ENCODE data around the gene TSPOAP1. TPM values are rescaled to one million over a fixed set of nuclear protein-coding genes. Genes with fewer than 3 reads are reported as not detected.

Gene TSPOAP1
- polyA plus RNA-seq, 3 donors from 2014 or later: 7.1 to 32.1 (median 8.4) TPM

DNA sequence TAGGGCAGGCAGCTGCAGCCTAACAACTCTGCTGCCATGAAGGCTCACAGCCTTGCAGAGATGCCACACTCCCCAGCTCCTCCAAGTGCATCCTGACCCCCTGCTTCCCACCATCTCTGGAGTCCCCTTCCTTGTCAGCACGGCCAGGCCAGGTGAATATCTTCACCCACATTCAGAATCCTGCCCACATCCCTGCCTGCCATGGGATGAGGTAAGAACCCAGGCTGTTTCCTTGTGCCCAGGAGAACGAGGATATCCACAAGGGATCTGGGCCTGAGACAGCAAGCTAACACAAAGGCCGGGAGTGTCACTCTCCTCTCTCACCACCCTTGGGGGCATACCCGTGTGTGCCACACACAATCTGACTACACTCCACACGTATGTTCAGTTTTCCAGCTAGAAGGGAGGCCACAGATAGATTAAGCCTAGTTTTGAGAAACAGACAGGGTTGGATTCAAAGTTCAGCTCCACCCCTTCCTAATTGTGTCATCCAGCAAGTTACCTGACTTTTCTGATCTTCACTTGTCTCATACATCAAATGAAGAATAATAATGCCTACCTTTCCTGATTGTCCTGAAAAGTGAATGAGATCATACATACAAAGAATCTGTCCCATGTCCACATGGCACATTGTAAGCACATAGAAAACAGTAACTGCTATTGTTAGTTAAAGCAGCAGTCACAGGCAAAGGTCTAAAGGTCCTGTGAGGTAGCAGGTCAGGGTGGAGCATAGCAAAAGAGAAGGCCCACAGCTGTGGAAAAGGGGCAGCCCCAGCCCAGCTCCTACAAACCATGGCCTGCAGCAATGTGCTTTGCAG is 40.8 kb upstream of the TSPOAP1 start:
- Mint-ChIP-seq H3K36me3 (peaks cover 0 to 19% (median 5%) of the 10 kb centered on the region in 3 donors), H3K27ac (peak overlapping the region; percentile 64 to 93 (median 90)), H3K4me3 (peak overlapping the region; percentile 65 to 93 (median 77)), H3K27me3 (ENCODE audit: low read depth in 3 of 3) (peaks cover 0 to 3% (median 2%) of the 10 kb centered on the region in 3 donors), H3K4me1 (peaks cover 49 to 57% of the 10 kb centered on the region in 2 donors), H3K9me3 (no peaks in the 10 kb centered on the region)
- DNase-seq: no peak

GRCh38 chr17:58368860-58369213 is 40.2 kb upstream of the TSPOAP1 start:
- peaks cover 49 to 57% of the 10 kb centered on the region in 2 donors for H3K4me1 Mint-ChIP-seq
- DNase-seq: no peak
- peak overlapping the region; percentile 29 to 93 (median 77) for H3K4me3 Mint-ChIP-seq
- peak overlapping the region; percentile 64 to 93 (median 90) for H3K27ac Mint-ChIP-seq
- H3K27me3 Mint-ChIP-seq (ENCODE audit: low read depth in 3 of 3): peaks cover 0 to 3% (median 2%) of the 10 kb centered on the region in 3 donors
- H3K36me3 Mint-ChIP-seq: peaks cover 0 to 18% (median 5%) of the 10 kb centered on the region in 3 donors
- H3K9me3 Mint-ChIP-seq: no peaks in the 10 kb centered on the region

GRCh38 chr17:58367461-58367860 is 38.9 kb upstream of the TSPOAP1 start:
- peak overlapping the region in 1 of 5 donors; percentile 12 for H3K4me3 Mint-ChIP-seq
- DNase-seq: no peak
- H3K4me1 Mint-ChIP-seq: peaks cover 46 to 48% of the 10 kb centered on the region in 2 donors
- no peaks in the 10 kb centered on the region for H3K9me3 Mint-ChIP-seq
- peak overlapping the region in 1 of 6 donors; percentile 7 for H3K27ac Mint-ChIP-seq
- peaks cover 0 to 5% (median under 1%) of the 10 kb centered on the region in 3 donors for H3K27me3 Mint-ChIP-seq (ENCODE audit: low read depth in 3 of 3)
- H3K36me3 Mint-ChIP-seq: peaks cover 0 to 15% (median 7%) of the 10 kb centered on the region in 3 donors

DNA sequence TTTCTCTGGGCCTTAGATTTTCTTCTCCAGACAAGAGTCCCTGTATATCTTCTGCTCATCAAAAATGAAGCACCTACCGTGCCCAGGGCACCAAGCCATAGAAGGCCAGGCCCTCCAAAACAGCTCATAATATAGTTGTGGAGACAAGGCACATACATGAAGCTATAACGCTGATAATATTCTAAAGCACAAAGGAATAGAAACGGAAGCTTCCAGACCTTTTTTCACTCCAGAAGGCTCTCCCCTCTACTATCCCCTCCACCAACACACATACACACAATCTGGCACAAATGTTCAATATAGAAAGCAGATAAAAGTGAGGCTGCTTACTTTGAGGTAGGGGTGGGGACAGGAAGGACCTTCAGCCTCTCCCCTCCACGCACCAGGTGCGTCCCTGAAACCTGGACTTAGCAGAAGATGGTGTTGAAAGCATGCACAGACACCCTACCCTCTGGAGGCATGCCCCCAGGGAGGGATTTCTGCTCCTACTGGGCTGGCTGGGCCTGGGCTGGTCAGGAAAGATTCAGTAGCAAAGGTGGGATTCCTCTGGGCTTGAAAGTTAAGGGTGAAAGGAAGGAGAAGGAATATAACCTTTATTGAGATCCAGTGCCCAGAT is 37.5 kb upstream of the TSPOAP1 start:
- Mint-ChIP-seq H3K4me3 (no peak overlapping the region), H3K27me3 (ENCODE audit: low read depth in 3 of 3) (peaks cover 0 to 5% (median 0%) of the 10 kb centered on the region in 3 donors), H3K36me3 (peaks cover 4 to 13% (median 5%) of the 10 kb centered on the region in 3 donors), H3K9me3 (no peaks in the 10 kb centered on the region), H3K27ac (no peak overlapping the region), H3K4me1 (peaks cover 32 to 34% of the 10 kb centered on the region in 2 donors)
- DNase-seq: no peak

GRCh38 chr17:58365185-58365979 is 36.8 kb upstream of the TSPOAP1 start:
- Mint-ChIP-seq H3K27me3 (ENCODE audit: low read depth in 3 of 3) (peaks cover 0 to 5% (median 0%) of the 10 kb centered on the region in 3 donors), H3K27ac (peak overlapping the region in 1 of 6 donors; percentile 48)

DNA sequence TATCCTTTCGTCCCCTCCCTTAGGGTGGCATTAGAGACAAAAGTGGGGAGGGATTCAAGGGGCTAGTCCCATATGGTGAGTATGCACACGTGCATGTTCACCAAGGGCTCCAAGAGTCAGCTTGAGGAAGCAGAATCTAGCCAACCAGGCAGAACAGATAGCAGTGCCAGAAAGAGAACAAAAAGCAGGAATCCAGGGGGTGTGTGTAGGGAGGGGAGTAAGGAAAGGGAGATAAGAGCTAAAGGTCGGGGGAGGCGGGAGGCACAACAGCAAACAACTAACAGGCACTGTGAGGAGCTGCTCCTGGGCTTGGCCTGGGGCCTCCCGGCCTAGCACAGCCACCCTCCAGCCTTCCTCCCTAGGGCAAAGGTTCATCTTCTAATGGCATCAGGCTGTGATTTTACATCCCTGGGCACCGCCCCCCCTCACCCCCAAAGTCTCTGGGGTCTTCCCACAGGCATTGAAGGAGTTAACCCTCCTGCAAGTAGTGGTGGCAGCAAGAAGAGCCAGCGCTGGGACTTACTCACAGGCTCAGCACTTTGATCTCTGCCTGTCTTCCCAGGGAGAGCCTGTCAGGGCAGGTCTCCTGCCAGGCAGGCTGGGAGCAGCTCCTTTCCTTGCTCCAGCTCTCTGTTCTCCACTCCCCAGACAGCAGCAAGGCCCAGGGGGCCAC is 35.8 kb upstream of the TSPOAP1 start:
- Mint-ChIP-seq H3K36me3 (peaks cover 5 to 12% (median 6%) of the 10 kb centered on the region in 3 donors), H3K27ac (peak overlapping the region in 1 of 6 donors; percentile 74), H3K9me3 (no peaks in the 10 kb centered on the region), H3K27me3 (ENCODE audit: low read depth in 3 of 3) (peaks cover 0 to 5% (median 0%) of the 10 kb centered on the region in 3 donors), H3K4me1 (peaks cover 17% of the 10 kb centered on the region in 2 donors), H3K4me3 (no peak overlapping the region)
- no peak for DNase-seq

More at GRCh38 chr17:58365185-58365979, 36.8 kb upstream of the TSPOAP1 start:
- no peaks in the 10 kb centered on the region for H3K9me3 Mint-ChIP-seq
- peaks cover 5 to 13% (median 6%) of the 10 kb centered on the region in 3 donors for H3K36me3 Mint-ChIP-seq
- H3K4me1 Mint-ChIP-seq: peaks cover 25 to 27% of the 10 kb centered on the region in 2 donors
- no peak overlapping the region for H3K4me3 Mint-ChIP-seq
- DNase-seq: no peak

DNA sequence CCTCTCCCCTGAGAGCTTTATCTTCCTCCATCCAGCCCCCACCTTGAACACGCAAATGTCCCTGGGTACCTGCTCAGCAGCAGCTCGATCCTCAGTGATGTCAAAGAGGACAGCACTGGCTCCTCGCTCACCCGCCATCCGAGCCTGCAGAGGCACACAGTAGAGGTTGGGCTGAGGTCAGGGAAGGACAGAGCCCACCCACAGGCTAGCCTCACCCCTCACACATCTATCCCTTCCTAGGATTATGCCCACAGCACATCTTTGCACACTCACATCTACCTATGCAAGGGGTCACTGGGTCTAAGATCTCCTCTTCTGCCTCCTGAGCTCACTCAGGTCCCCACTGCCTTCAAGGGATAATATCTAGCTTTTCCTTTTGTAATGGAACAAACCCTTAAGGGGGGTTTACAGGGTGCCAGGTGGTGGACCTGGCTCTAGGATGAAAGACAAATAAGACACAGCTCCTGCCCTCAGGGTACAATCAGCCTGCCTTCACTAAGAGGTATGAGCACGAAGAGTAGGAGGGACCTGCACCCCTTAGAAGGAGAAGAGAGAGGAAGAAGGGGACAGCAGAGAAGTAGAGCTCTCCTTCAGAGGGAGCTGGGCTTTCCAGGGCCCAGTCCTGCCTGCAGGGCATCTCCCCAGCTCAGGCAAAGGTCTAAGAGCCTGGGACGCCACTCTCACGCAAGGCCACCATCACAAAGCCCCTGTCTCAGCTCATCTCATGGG is 35.0 kb upstream of the TSPOAP1 start:
- Mint-ChIP-seq H3K4me1 (peaks cover 9% of the 10 kb centered on the region in 2 donors), H3K27ac (peak overlapping the region in 3 of 6 donors; percentile 6 to 26 (median 17)), H3K4me3 (no peak overlapping the region), H3K36me3 (peaks cover 5 to 6% (median 6%) of the 10 kb centered on the region in 3 donors), H3K9me3 (no peaks in the 10 kb centered on the region), H3K27me3 (ENCODE audit: low read depth in 3 of 3) (peaks cover 0 to 5% (median 0%) of the 10 kb centered on the region in 3 donors)
- no peak for DNase-seq

GRCh38 chr17:58362368-58363014 is 33.9 kb upstream of the TSPOAP1 start:
- DNase-seq: no peak
- no peak overlapping the region for H3K4me3 Mint-ChIP-seq
- H3K27ac Mint-ChIP-seq: peak overlapping the region in 1 of 6 donors; percentile 32
- H3K27me3 Mint-ChIP-seq (ENCODE audit: low read depth in 3 of 3): peaks cover 0 to 5% (median 0%) of the 10 kb centered on the region in 3 donors
- no peaks in the 10 kb centered on the region for H3K9me3 Mint-ChIP-seq
- peaks cover 2 to 3% of the 10 kb centered on the region in 2 donors for H3K4me1 Mint-ChIP-seq
- H3K36me3 Mint-ChIP-seq: peaks cover 5 to 6% (median 6%) of the 10 kb centered on the region in 3 donors

- peaks cover 0 to 5% (median 0%) of the 10 kb centered on the region in 3 donors for H3K27me3 Mint-ChIP-seq (ENCODE audit: low read depth in 3 of 3)
- peaks cover 5 to 11% (median 6%) of the 10 kb centered on the region in 3 donors for H3K36me3 Mint-ChIP-seq
- peaks cover 0 to 13% of the 10 kb centered on the region in 2 donors for H3K4me1 Mint-ChIP-seq
- H3K9me3 Mint-ChIP-seq: no peaks in the 10 kb centered on the region
- H3K4me3 Mint-ChIP-seq: no peak overlapping the region
- no peak for DNase-seq
- peak overlapping the region in 1 of 6 donors; percentile 29 for H3K27ac Mint-ChIP-seq
Measured at GRCh38 chr17:58360296-58361063, 31.9 kb upstream of the TSPOAP1 start.

GRCh38 chr17:58358408-58359172 is 30.0 kb upstream of the TSPOAP1 start:
- peaks cover 0 to 3% (median 0%) of the 10 kb centered on the region in 3 donors for H3K27me3 Mint-ChIP-seq (ENCODE audit: low read depth in 3 of 3)
- no peak for DNase-seq
- no peaks in the 10 kb centered on the region for H3K9me3 Mint-ChIP-seq
- peaks cover 5 to 26% of the 10 kb centered on the region in 2 donors for H3K4me1 Mint-ChIP-seq
- H3K27ac Mint-ChIP-seq: no peak overlapping the region
- peaks cover 5 to 8% (median 6%) of the 10 kb centered on the region in 3 donors for H3K36me3 Mint-ChIP-seq
- no peak overlapping the region for H3K4me3 Mint-ChIP-seq

All from immature natural killer cell (primary cell).